ENCODE measurements around the gene SIRPG. TPM values are rescaled to one million over a fixed set of nuclear protein-coding genes. Genes with fewer than 3 reads are reported as not detected.

The SIRPG gene
- total and polyA plus RNA-seq, 10 of the 15 experiments (the other 5 are each of a cell fraction or from before 2014, with no cell fraction given), result 1.1 to 13.0 (median 4.1) TPM

DNA sequence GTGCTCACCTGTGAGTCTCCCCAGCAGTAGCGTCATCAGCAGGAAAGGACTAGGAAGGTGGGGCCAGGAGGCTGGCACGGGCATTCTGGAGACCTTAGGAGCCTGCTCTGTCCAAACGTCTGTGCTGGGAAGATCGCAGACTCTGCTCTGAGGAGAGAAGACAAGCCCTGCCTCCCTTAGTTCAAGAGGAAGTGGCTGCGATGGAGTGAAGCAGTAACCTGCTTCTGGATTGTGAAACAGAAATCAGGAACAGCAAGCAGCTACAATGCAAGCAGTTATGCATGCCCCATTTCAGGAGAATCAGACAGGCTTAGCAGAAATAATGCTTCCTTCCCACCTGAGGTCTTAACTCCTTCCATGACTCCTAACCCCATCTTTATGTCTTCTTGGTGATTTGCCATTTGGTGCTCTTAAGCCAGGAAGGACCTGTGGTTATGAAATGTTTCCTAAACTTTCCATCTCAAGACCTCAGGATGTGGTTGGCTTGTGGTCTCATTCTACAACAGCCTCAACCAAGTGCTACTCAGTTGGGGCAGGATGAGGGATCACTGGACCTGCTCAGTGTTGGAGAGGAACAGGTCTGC lies 37.6 kb downstream of the SIRPG start, which contains the start of gene SIRPB1 (continued):
- TF ChIP-seq, protein P1, sequence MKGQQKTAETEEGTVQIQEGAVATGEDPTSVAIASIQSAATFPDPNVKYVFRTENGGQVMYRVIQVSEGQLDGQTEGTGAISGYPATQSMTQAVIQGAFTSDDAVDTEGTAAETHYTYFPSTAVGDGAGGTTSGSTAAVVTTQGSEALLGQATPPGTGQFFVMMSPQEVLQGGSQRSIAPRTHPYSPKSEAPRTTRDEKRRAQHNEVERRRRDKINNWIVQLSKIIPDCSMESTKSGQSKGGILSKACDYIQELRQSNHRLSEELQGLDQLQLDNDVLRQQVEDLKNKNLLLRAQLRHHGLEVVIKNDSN (IDR thresholded peaks at IDR 0.05; ENCODE audit: borderline replicate concordance, extremely low read length, insufficient read depth, low read depth, low read length), result no peak
- TF ChIP-seq EED (IDR thresholded peaks at IDR 0.05; ENCODE audit: low read depth) (peak; percentile 89), BRCA1 (IDR thresholded peaks at IDR 0.05; ENCODE audit: low read depth, low read length) (no peak)

DNA sequence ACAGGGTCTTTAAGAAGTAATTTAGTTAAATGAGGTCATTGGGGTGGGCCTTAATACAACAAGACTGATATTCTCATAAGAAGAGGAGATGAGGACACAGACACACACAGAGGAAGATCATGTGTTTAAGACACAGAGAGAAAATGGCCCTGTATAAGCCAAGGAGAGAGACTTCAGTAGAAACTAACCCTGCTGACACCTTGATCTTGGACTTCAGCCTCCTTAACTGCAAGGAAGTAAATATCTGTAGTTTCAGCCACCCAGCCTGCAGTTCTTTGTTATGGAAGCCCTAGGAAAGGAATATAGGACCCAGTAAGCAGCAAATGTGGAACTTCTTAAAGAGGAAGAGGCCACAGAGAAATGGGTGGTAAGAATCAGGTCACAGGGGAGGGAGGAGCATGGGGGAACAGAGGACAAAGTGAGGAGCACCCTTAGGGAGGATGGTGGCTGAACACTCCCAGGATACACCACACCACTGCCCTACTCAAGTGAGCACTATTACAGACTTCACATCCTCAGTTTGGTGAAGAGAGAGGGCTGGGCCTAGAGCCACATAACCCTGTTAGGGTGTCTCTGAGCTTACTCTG lies 38.5 kb downstream of the SIRPG start:
- no TSS peak for BruUV-seq (replicated peaks)
- no peak overlapping the region for H3K9ac ChIP-seq (ENCODE audit: control insufficient read depth, insufficient read depth, low read length)
- no peak overlapping the region for H2AFZ ChIP-seq (ENCODE audit: control insufficient read depth, low read depth, low read length)
- RAD21 ChIA-PET (ENCODE audit: unreplicated experiment), result interaction anchor here (0.6 to 0.8 kb wide), 2 partner anchors 8 to 32 kb away, joined by 3 read pairs; no protein-coding TSS in a partner anchor
- SMC1A ChIA-PET (ENCODE audit: uncharacterized antibody, unreplicated experiment), result interaction anchor here (0.7 to 1.3 kb wide), 7 partner anchors 40 to 161 kb away, joined by 3 to 5 read pairs (median 4); no protein-coding TSS in a partner anchor
- POLR2A ChIA-PET, result interaction anchor here (0.7 to 0.8 kb wide), 2 partner anchors 13 to 116 kb away, joined by 3 read pairs; no protein-coding TSS in a partner anchor
- H3K27ac ChIP-seq (ENCODE audit: control insufficient read depth, insufficient read depth), result no peak overlapping the region; the same call in 1 of the 2 replicates
- peaks cover 28% of the 10 kb centered on the region for H3K4me1 ChIP-seq (ENCODE audit: control insufficient read depth, insufficient read depth, low read length)
- H3K79me2 ChIP-seq (ENCODE audit: control insufficient read depth, insufficient read depth, low read length), result no peaks in the 10 kb centered on the region
- H3K9me3 ChIP-seq (replicated peaks; ENCODE audit: control insufficient read depth, insufficient read depth, low read length), result peaks cover 5% of the 10 kb centered on the region; the same call in 2 of the 3 replicates
- intact Hi-C loops (cut with micrococcal nuclease; ENCODE audit: unreplicated experiment) (loop anchor here (1.0 kb wide), 1 partner anchor 84 kb away; no protein-coding TSS in a partner anchor), in situ Hi-C loops (cut with MboI) (loop anchor here (5.0 kb wide), 1 partner anchor 42 kb away; no protein-coding TSS in a partner anchor)
- no peak overlapping the region for H3K4me3 ChIP-seq
- CTCF ChIA-PET, result interaction anchor here (1.0 to 2.2 kb wide), 6 partner anchors 86 to 116 kb away, joined by 3 to 6 read pairs (median 3); no protein-coding TSS in a partner anchor
- H3K36me3 ChIP-seq (ENCODE audit: control insufficient read depth in 2 of 2, insufficient read depth in 2 of 2, low read length in 1 of 2), result no peaks in the 10 kb centered on the region; a peak in 1 of 4 replicates
- no peaks in the 10 kb centered on the region for H3K27me3 ChIP-seq (replicated peaks in 1 of 2; ENCODE audit: control insufficient read depth in 2 of 2, insufficient read depth in 2 of 2, low read length in 1 of 2)
- no peak for FAIRE-seq
- ATAC-seq, result peak; percentile 31
- no peak for DNase-seq (ENCODE audit: low read depth, low spot score)
- H3K4me2 ChIP-seq (ENCODE audit: control insufficient read depth, insufficient read depth), result peak overlapping the region; percentile 79; the same call in 1 of the 2 replicates
- no peaks in the 10 kb centered on the region for H4K20me1 ChIP-seq (ENCODE audit: control insufficient read depth, insufficient read depth)
- TF ChIP-seq NFIC (IDR thresholded peaks at IDR 0.05; ENCODE audit: low read depth, low read length) (no peak), KLF5 (IDR thresholded peaks at IDR 0.05; ENCODE audit: partially characterized antibody) (no peak), JUNB (IDR thresholded peaks at IDR 0.05) (no peak), ETV6 (conservative IDR thresholded peaks at IDR 0.05 in 1 of 2, IDR thresholded peaks at IDR 0.05 in 1 of 2; ENCODE audit: borderline replicate concordance in 1 of 2, low read depth in 1 of 2) (no peak), NR2F1 (conservative IDR thresholded peaks at IDR 0.05) (no peak), NFXL1 (IDR thresholded peaks at IDR 0.05; ENCODE audit: borderline replicate concordance) (peak; percentile 82; the same call in 1 of the 2 replicates), CHD1 (IDR thresholded peaks at IDR 0.05; ENCODE audit: low read depth, low read length) (no peak), EP300 (IDR thresholded peaks at IDR 0.05; ENCODE audit: borderline replicate concordance in 1 of 2, control insufficient read depth in 1 of 2, low read depth in 2 of 2, low read length in 2 of 2) (no peak), SPI1 (IDR thresholded peaks at IDR 0.05; ENCODE audit: borderline replicate concordance, insufficient read depth, low read depth, low read length) (peak; percentile 5; the same call in 1 of the 2 replicates), ZNF207 (IDR thresholded peaks at IDR 0.05; ENCODE audit: borderline replicate concordance) (no peak), SMAD1 (IDR thresholded peaks at IDR 0.05; ENCODE audit: low read depth, partially characterized antibody) (no peak)
- TF ChIP-seq, protein P1 (IDR thresholded peaks at IDR 0.05; ENCODE audit: borderline replicate concordance, extremely low read length, insufficient read depth, low read depth, low read length), result no peak
- TF ChIP-seq, protein P2, sequence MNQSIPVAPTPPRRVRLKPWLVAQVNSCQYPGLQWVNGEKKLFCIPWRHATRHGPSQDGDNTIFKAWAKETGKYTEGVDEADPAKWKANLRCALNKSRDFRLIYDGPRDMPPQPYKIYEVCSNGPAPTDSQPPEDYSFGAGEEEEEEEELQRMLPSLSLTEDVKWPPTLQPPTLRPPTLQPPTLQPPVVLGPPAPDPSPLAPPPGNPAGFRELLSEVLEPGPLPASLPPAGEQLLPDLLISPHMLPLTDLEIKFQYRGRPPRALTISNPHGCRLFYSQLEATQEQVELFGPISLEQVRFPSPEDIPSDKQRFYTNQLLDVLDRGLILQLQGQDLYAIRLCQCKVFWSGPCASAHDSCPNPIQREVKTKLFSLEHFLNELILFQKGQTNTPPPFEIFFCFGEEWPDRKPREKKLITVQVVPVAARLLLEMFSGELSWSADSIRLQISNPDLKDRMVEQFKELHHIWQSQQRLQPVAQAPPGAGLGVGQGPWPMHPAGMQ (IDR thresholded peaks at IDR 0.05; ENCODE audit: borderline replicate concordance), result no peak

Data from GM12878 (cell line).